ENCODE results near the gene CLMN.
"Not testable (repeated sequence)": the region's sequence is repeated elsewhere in the genome, so short reads cannot be mapped to it uniquely, and the experiment has no call there.

Gene CLMN

GRCh38 chr14:95289323-95290010 is 30.2 kb downstream of the CLMN start:
- Histone ChIP-seq H3K9ac (ENCODE audit: low read length) (no peak overlapping the region), H3K27ac (ENCODE audit: low read length) (no peak overlapping the region), H3K4me1 (ENCODE audit: control insufficient read depth, low read depth, low read length) (peaks cover 12% of the 10 kb centered on the region), H3K9me3 (ENCODE audit: control insufficient read depth, low read depth, low read length) (no peaks in the 10 kb centered on the region), H3K36me3 (ENCODE audit: control insufficient read depth, low read depth, low read length) (no peaks in the 10 kb centered on the region), H3K4me3 (ENCODE audit: low read length) (no peak overlapping the region), H3K27me3 (ENCODE audit: control insufficient read depth, insufficient read depth, low read length) (no peaks in the 10 kb centered on the region)

- Histone ChIP-seq H3K4me1 (ENCODE audit: control insufficient read depth, low read depth, low read length) (peaks cover 12% of the 10 kb centered on the region), H3K27ac (ENCODE audit: low read length) (no peak overlapping the region), H3K4me3 (ENCODE audit: low read length) (no peak overlapping the region)
These were observed 30.9 kb downstream of the CLMN start for GRCh38 chr14:95288672-95289322.

GRCh38 chr14:95287176-95287754 is 32.4 kb downstream of the CLMN start:
- no peak overlapping the region for H3K27ac ChIP-seq (ENCODE audit: low read length)
- no peak overlapping the region for H3K9ac ChIP-seq (ENCODE audit: low read length)
- H3K36me3 ChIP-seq (ENCODE audit: control insufficient read depth, low read depth, low read length) = no peaks in the 10 kb centered on the region
- peaks cover 9% of the 10 kb centered on the region for H3K4me1 ChIP-seq (ENCODE audit: control insufficient read depth, low read depth, low read length)
- H3K4me3 ChIP-seq (ENCODE audit: low read length) = no peak overlapping the region
- no peaks in the 10 kb centered on the region for H3K27me3 ChIP-seq (ENCODE audit: control insufficient read depth, insufficient read depth, low read length)
- H3K9me3 ChIP-seq (ENCODE audit: control insufficient read depth, low read depth, low read length) = no peaks in the 10 kb centered on the region

More at GRCh38 chr14:95288672-95289322, 30.9 kb downstream of the CLMN start:
- Histone ChIP-seq H3K9ac (ENCODE audit: low read length) (no peak overlapping the region), H3K9me3 (ENCODE audit: control insufficient read depth, low read depth, low read length) (no peaks in the 10 kb centered on the region), H3K27me3 (ENCODE audit: control insufficient read depth, insufficient read depth, low read length) (no peaks in the 10 kb centered on the region), H3K36me3 (ENCODE audit: control insufficient read depth, low read depth, low read length) (no peaks in the 10 kb centered on the region)

GRCh38 chr14:95286645-95287044 is 33.1 kb downstream of the CLMN start:
- Histone ChIP-seq H3K4me1 (ENCODE audit: control insufficient read depth, low read depth, low read length) (peaks cover 5% of the 10 kb centered on the region), H3K36me3 (ENCODE audit: control insufficient read depth, low read depth, low read length) (no peaks in the 10 kb centered on the region), H3K27me3 (ENCODE audit: control insufficient read depth, insufficient read depth, low read length) (no peaks in the 10 kb centered on the region), H3K9me3 (ENCODE audit: control insufficient read depth, low read depth, low read length) (no peaks in the 10 kb centered on the region), H3K4me3 (ENCODE audit: low read length) (no peak overlapping the region), H3K9ac (ENCODE audit: low read length) (no peak overlapping the region), H3K27ac (ENCODE audit: low read length) (no peak overlapping the region)

- H3K4me1 ChIP-seq (ENCODE audit: control insufficient read depth, low read depth, low read length) = no peaks in the 10 kb centered on the region
- no peak overlapping the region for H3K9ac ChIP-seq (ENCODE audit: low read length)
- H3K27me3 ChIP-seq (ENCODE audit: control insufficient read depth, insufficient read depth, low read length) = no peaks in the 10 kb centered on the region
- H3K36me3 ChIP-seq (ENCODE audit: control insufficient read depth, low read depth, low read length) = no peaks in the 10 kb centered on the region
- no peak overlapping the region for H3K4me3 ChIP-seq (ENCODE audit: low read length)
- H3K9me3 ChIP-seq (ENCODE audit: control insufficient read depth, low read depth, low read length) = no peaks in the 10 kb centered on the region
- H3K27ac ChIP-seq (ENCODE audit: low read length) = no peak overlapping the region
These were observed 34.1 kb downstream of the CLMN start for GRCh38 chr14:95285566-95285965.

GRCh38 chr14:95283802-95284201 is 35.9 kb downstream of the CLMN start:
- H3K4me1 ChIP-seq (ENCODE audit: control insufficient read depth, low read depth, low read length) = not testable (repeated sequence)

GRCh38 chr14:95282986-95283380 is 36.7 kb downstream of the CLMN start:
- not testable (repeated sequence) for H3K27me3 ChIP-seq (ENCODE audit: control insufficient read depth, insufficient read depth, low read length); H3K36me3 ChIP-seq (ENCODE audit: control insufficient read depth, low read depth, low read length); H3K4me3 ChIP-seq (ENCODE audit: low read length); H3K4me1 ChIP-seq (ENCODE audit: control insufficient read depth, low read depth, low read length); H3K9ac ChIP-seq (ENCODE audit: low read length); H3K9me3 ChIP-seq (ENCODE audit: control insufficient read depth, low read depth, low read length); H3K27ac ChIP-seq (ENCODE audit: low read length)

More at GRCh38 chr14:95283802-95284201, 35.9 kb downstream of the CLMN start:
- H3K9ac ChIP-seq (ENCODE audit: low read length); H3K27me3 ChIP-seq (ENCODE audit: control insufficient read depth, insufficient read depth, low read length); H3K9me3 ChIP-seq (ENCODE audit: control insufficient read depth, low read depth, low read length); H3K36me3 ChIP-seq (ENCODE audit: control insufficient read depth, low read depth, low read length); H3K27ac ChIP-seq (ENCODE audit: low read length); H3K4me3 ChIP-seq (ENCODE audit: low read length): not testable (repeated sequence)

GRCh38 chr14:95282354-95282985 is 37.2 kb downstream of the CLMN start:
- Histone ChIP-seq H3K36me3 (ENCODE audit: control insufficient read depth, low read depth, low read length) (no peaks in the 10 kb centered on the region), H3K9ac (ENCODE audit: low read length) (no peak overlapping the region), H3K4me3 (ENCODE audit: low read length) (no peak overlapping the region), H3K27me3 (ENCODE audit: control insufficient read depth, insufficient read depth, low read length) (no peaks in the 10 kb centered on the region), H3K27ac (ENCODE audit: low read length) (no peak overlapping the region), H3K9me3 (ENCODE audit: control insufficient read depth, low read depth, low read length) (peaks cover 2% of the 10 kb centered on the region), H3K4me1 (ENCODE audit: control insufficient read depth, low read depth, low read length) (no peaks in the 10 kb centered on the region)

- H3K4me1 ChIP-seq (ENCODE audit: control insufficient read depth, low read depth, low read length) = no peaks in the 10 kb centered on the region
- H3K27ac ChIP-seq (ENCODE audit: low read length) = no peak overlapping the region
- no peaks in the 10 kb centered on the region for H3K27me3 ChIP-seq (ENCODE audit: control insufficient read depth, insufficient read depth, low read length)
- no peaks in the 10 kb centered on the region for H3K36me3 ChIP-seq (ENCODE audit: control insufficient read depth, low read depth, low read length)
- no peak overlapping the region for H3K4me3 ChIP-seq (ENCODE audit: low read length)
- peaks cover 2% of the 10 kb centered on the region for H3K9me3 ChIP-seq (ENCODE audit: control insufficient read depth, low read depth, low read length)
- H3K9ac ChIP-seq (ENCODE audit: low read length) = no peak overlapping the region
These were observed 38.0 kb downstream of the CLMN start for GRCh38 chr14:95281560-95282176.

GRCh38 chr14:95275494-95275893 is 44.2 kb downstream of the CLMN start:
- Histone ChIP-seq H3K27me3 (ENCODE audit: control insufficient read depth, insufficient read depth, low read length) (no peaks in the 10 kb centered on the region), H3K9me3 (ENCODE audit: control insufficient read depth, low read depth, low read length) (peaks cover 2% of the 10 kb centered on the region), H3K4me3 (ENCODE audit: low read length) (no peak overlapping the region), H3K36me3 (ENCODE audit: control insufficient read depth, low read depth, low read length) (no peaks in the 10 kb centered on the region), H3K27ac (ENCODE audit: low read length) (no peak overlapping the region), H3K4me1 (ENCODE audit: control insufficient read depth, low read depth, low read length) (no peaks in the 10 kb centered on the region), H3K9ac (ENCODE audit: low read length) (no peak overlapping the region)

- no peaks in the 10 kb centered on the region for H3K4me1 ChIP-seq (ENCODE audit: control insufficient read depth, low read depth, low read length)
- H3K9ac ChIP-seq (ENCODE audit: low read length) = no peak overlapping the region
- peaks cover 2% of the 10 kb centered on the region for H3K9me3 ChIP-seq (ENCODE audit: control insufficient read depth, low read depth, low read length)
- H3K27me3 ChIP-seq (ENCODE audit: control insufficient read depth, insufficient read depth, low read length) = no peaks in the 10 kb centered on the region
- H3K27ac ChIP-seq (ENCODE audit: low read length) = no peak overlapping the region
- H3K4me3 ChIP-seq (ENCODE audit: low read length) = no peak overlapping the region
- no peaks in the 10 kb centered on the region for H3K36me3 ChIP-seq (ENCODE audit: control insufficient read depth, low read depth, low read length)
These were observed 44.8 kb downstream of the CLMN start for GRCh38 chr14:95274874-95275273.

All from iPS-18a (cell line).